Activated CD8-positive, alpha-beta memory T cell treated with anti-CD3 and anti-CD28 coated beads, Interleukin-2, amount 50 U/mL, for 4 hours (primary cell): ENCODE results near the gene GAGE12C.
"Not testable (repeated sequence)": the region's sequence is repeated elsewhere in the genome, so short reads cannot be mapped to it uniquely, and the experiment has no call there.

Source experiments
- DNase-seq: peaks from one replicate; pipeline ENCODE4 v3.0.0-alpha.2; 2020

GAGE12C gene

DNA sequence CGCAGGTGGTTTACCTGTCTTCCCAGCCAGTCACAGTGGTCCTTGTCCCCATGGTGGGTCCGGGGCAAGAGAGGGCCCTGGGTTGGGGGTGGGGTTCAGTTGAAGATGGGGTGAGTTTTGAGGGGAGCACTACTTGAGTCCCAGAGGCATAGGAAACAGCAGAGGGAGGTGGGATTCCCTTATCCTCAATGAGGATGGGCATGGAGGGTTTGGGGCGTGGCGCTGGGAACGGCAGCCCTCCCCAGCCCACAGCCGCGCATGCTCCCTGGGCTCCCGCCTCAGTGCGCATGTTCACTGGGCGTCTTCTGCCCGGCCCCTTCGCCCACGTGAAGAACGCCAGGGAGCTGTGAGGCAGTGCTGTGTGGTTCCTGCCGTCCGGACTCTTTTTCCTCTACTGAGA is at the start of gene GAGE12C:
Gene GAGE12C, plus strand, starts transcription at position 301 of the 400 bp plus-strand sequence. CDS start 1,155 bp downstream, outside the sequence.
- not testable (repeated sequence) for DNase-seq

GRCh38 chrX:49541433-49541832 is 9.5 kb downstream of the GAGE12C start, which contains the start of gene GAGE12D:
Gene GAGE12D (plus strand): TSS chrX:49541733. CDS start chrX:49542888, 1,155 bp downstream.
- DNase-seq = not testable (repeated sequence)

DNA sequence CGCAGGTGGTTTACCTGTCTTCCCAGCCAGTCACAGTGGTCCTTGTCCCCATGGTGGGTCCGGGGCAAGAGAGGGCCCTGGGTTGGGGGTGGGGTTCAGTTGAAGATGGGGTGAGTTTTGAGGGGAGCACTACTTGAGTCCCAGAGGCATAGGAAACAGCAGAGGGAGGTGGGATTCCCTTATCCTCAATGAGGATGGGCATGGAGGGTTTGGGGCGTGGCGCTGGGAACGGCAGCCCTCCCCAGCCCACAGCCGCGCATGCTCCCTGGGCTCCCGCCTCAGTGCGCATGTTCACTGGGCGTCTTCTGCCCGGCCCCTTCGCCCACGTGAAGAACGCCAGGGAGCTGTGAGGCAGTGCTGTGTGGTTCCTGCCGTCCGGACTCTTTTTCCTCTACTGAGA is 19.0 kb downstream of the GAGE12C start, which contains the start of gene GAGE12E:
Gene GAGE12E, plus strand, starts transcription at position 301 of the 400 bp plus-strand sequence. CDS start 1,155 bp downstream, outside the sequence.
- not testable (repeated sequence) for DNase-seq

- not testable (repeated sequence) for DNase-seq
Observed at GRCh38 chrX:49560542-49560941, 28.6 kb downstream of the GAGE12C start, which contains the start of gene GAGE12F. Gene GAGE12F (plus strand): TSS chrX:49560842. CDS start chrX:49561997, 1,155 bp downstream.

DNA sequence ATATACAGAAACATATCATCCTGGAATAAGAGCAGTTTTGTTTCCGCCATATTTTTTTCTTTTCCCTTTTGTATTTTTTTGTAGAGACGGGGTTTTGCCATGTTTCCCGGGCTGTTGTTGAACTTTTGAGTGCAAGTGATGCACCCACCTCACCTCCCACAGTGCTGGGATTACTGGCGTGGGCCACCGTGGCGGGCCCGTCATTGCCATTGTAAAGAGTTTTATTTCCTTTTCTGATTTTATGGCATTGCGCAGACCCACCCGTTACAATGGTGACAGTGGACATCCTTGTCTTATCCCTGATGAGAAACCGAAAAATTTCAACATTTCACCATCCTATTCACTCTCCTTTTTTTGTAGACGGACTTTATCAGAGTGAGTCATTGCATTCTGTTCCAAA is 36.8 kb downstream of the GAGE12C start:
- peak; percentile 13 for DNase-seq

GRCh38 chrX:49569152-49569551 is 37.2 kb downstream of the GAGE12C start:
- DNase-seq = not testable (repeated sequence)

GRCh38 chrX:49570100-49570499 is 38.1 kb downstream of the GAGE12C start, which contains the start of gene GAGE12G:
Gene GAGE12G (plus strand): TSS chrX:49570400. CDS start chrX:49571555, 1,155 bp downstream.
- DNase-seq = not testable (repeated sequence)

GRCh38 chrX:49579649-49580048 is 47.7 kb downstream of the GAGE12C start, which contains the start of gene GAGE12H:
Gene GAGE12H (plus strand): TSS chrX:49579949. CDS start chrX:49581104, 1,155 bp downstream.
- DNase-seq = not testable (repeated sequence)
